H9 (cell line): ENCODE results near the gene DCDC2C. TPM values are rescaled to one million over a fixed set of nuclear protein-coding genes. Genes with fewer than 3 reads are reported as not detected.

Experiments
- DNase-seq: peaks from one replicate; pipeline ENCODE4 v3.0.0-alpha.2; 2017
- H2AFZ ChIP-seq: one replicate; pipeline ENCODE4 v1.6.1; 2013; ENCODE audit warnings: mild to moderate bottlenecking, low read length, control low read depth, moderate library complexity
- H2AK5ac ChIP-seq: 2 replicates; pipeline ENCODE4 v1.6.1; 2013; ENCODE audit warnings: low read length, control low read depth, mixed read lengths; ENCODE audit not compliant: insufficient read length
- H2BK120ac ChIP-seq: one replicate; pipeline ENCODE4 v1.6.1; 2013; ENCODE audit warnings: low read depth, mild to moderate bottlenecking, low read length, control low read depth, inconsistent platforms; ENCODE audit not compliant: poor library complexity, severe bottlenecking
- H2BK12ac ChIP-seq: 2 replicates; pipeline ENCODE4 v1.6.1; 2013; ENCODE audit warnings: low read length, control low read depth, mixed read lengths, low read depth; ENCODE audit not compliant: insufficient read length
- H2BK15ac ChIP-seq: 2 replicates; pipeline ENCODE4 v1.6.1; 2013; ENCODE audit warnings: low read depth, low read length, control low read depth
- H2BK20ac ChIP-seq: one replicate; pipeline ENCODE4 v1.6.1; 2013; ENCODE audit warnings: low read depth, mild to moderate bottlenecking, low read length, control low read depth, inconsistent platforms; ENCODE audit not compliant: poor library complexity, severe bottlenecking
- H2BK5ac ChIP-seq: 2 replicates; pipeline ENCODE4 v1.6.1; 2013; ENCODE audit warnings: low read length, control low read depth, mixed read lengths; ENCODE audit not compliant: insufficient read length
- H3K14ac ChIP-seq: 2 replicates; pipeline ENCODE4 v1.6.1; 2013; ENCODE audit warnings: low read length, control low read depth; ENCODE audit not compliant: insufficient read depth
- H3K18ac ChIP-seq: 2 replicates; pipeline ENCODE4 v1.6.1; 2013; ENCODE audit warnings: low read depth, mild to moderate bottlenecking, mixed read lengths, low read length, control low read depth; ENCODE audit not compliant: insufficient read length
- H3K23ac ChIP-seq: 2 replicates; pipeline ENCODE4 v1.6.1; 2013; ENCODE audit warnings: low read length, control low read depth, mixed read lengths, low read depth; ENCODE audit not compliant: insufficient read length
- H3K23me2 ChIP-seq: 2 replicates; pipeline ENCODE4 v1.6.1; 2013; ENCODE audit warnings: low read depth, mild to moderate bottlenecking, mixed read lengths, low read length, control low read depth; ENCODE audit not compliant: insufficient read length, poor library complexity, severe bottlenecking
- H3K27ac ChIP-seq: 2 replicates; pipeline ENCODE4 v1.5.1; 2013; ENCODE audit warnings: low read length, control low read depth, mixed read lengths, low read depth; ENCODE audit not compliant: insufficient read length
- H3K27me3 ChIP-seq: 2 replicates; pipeline ENCODE4 v1.6.1; 2013; ENCODE audit warnings: low read length, control low read depth, inconsistent platforms; ENCODE audit not compliant: insufficient read depth
- H3K4ac ChIP-seq: 2 replicates; pipeline ENCODE4 v1.6.1; 2013; ENCODE audit warnings: low read depth, mild to moderate bottlenecking, control low read depth, inconsistent platforms, low read length, moderate library complexity
- H3K4me1 ChIP-seq: 2 replicates; pipeline ENCODE4 v1.6.1; 2013; ENCODE audit warnings: low read length, control low read depth, inconsistent platforms; ENCODE audit not compliant: insufficient read depth
- H3K4me2 ChIP-seq: 2 replicates; pipeline ENCODE4 v1.6.1; 2013; ENCODE audit warnings: low read length, control low read depth, mixed read lengths; ENCODE audit not compliant: insufficient read length, insufficient read depth
- H3K56ac ChIP-seq: 2 replicates; pipeline ENCODE4 v1.6.1; 2013; ENCODE audit warnings: low read depth, mild to moderate bottlenecking, mixed read lengths, low read length, control low read depth; ENCODE audit not compliant: insufficient read length
- H3K79me1 ChIP-seq: 2 replicates; pipeline ENCODE4 v1.6.1; 2013; ENCODE audit warnings: low read depth, mild to moderate bottlenecking, moderate library complexity, low read length, control low read depth, inconsistent platforms; ENCODE audit not compliant: insufficient read depth, poor library complexity, severe bottlenecking
- H3K79me2 ChIP-seq: 2 replicates; pipeline ENCODE4 v1.6.1; 2013; ENCODE audit warnings: low read length, control low read depth, inconsistent platforms; ENCODE audit not compliant: insufficient read depth
- H3K9ac ChIP-seq: 2 replicates; pipeline ENCODE4 v1.6.1; 2013; ENCODE audit warnings: low read length, control low read depth, mixed read lengths; ENCODE audit not compliant: insufficient read length; ENCODE audit errors: extremely low read depth
- H3K9me3 ChIP-seq: one replicate; pipeline ENCODE4 v1.6.1; 2013; ENCODE audit warnings: low read depth, low read length, inconsistent platforms; ENCODE audit not compliant: control insufficient read depth
- H3T11ph ChIP-seq: one replicate; pipeline ENCODE4 v1.6.1; 2013; ENCODE audit warnings: mild to moderate bottlenecking, low read length, control low read depth, inconsistent platforms
- H4K20me1 ChIP-seq: one replicate; pipeline ENCODE4 v1.6.1; 2013; ENCODE audit not compliant: control insufficient read depth, insufficient read length, insufficient read depth
- H4K5ac ChIP-seq: 2 replicates; pipeline ENCODE4 v1.6.1; 2013; ENCODE audit warnings: low read depth, mild to moderate bottlenecking, mixed read lengths, low read length, control low read depth; ENCODE audit not compliant: insufficient read length
- H4K8ac ChIP-seq: replicated peaks from 2 replicates; pipeline ENCODE4 v1.6.1; 2013; ENCODE audit warnings: low read length, control low read depth, mixed read lengths, low read depth; ENCODE audit not compliant: insufficient read length
- H4K91ac ChIP-seq: 2 replicates; pipeline ENCODE4 v1.6.1; 2013; ENCODE audit warnings: low read depth, mild to moderate bottlenecking, moderate library complexity, mixed read lengths, low read length, control low read depth; ENCODE audit not compliant: insufficient read length
- H3K27ac Mint-ChIP-seq, 3 experiments: 2 replicates in 2 of 3; 3 replicates in 1 of 3; pipeline ENCODE4 v1.8.0; 2020 to 2021; ENCODE audit warnings: mixed read lengths in 3 of 3, mild to moderate bottlenecking in 1 of 3, moderate library complexity in 1 of 3
- H3K27me3 Mint-ChIP-seq: 2 replicates; pipeline ENCODE4 v1.8.0; 2021; ENCODE audit warnings: low read depth, mild to moderate bottlenecking, moderate library complexity, mixed read lengths
- H3K36me3 Mint-ChIP-seq, 3 experiments: 2 replicates in 2 of 3; 3 replicates in 1 of 3; pipeline ENCODE4 v1.8.0; 2020 to 2021; ENCODE audit warnings: low read depth in 3 of 3, mixed read lengths in 3 of 3; ENCODE audit not compliant: insufficient read depth in 1 of 3
- H3K4me1 Mint-ChIP-seq, 2 experiments: 2 replicates each; pipeline ENCODE4 v1.8.0; 2020; ENCODE audit warnings: mixed read lengths in 2 of 2
- H3K4me3 Mint-ChIP-seq, 2 experiments: 2 replicates in 1 of 2; 3 replicates in 1 of 2; pipeline ENCODE4 v1.8.0; 2020 to 2021; ENCODE audit warnings: mild to moderate bottlenecking in 2 of 2, mixed read lengths in 2 of 2, moderate library complexity in 1 of 2
- H3K9me3 Mint-ChIP-seq, 2 experiments: 2 replicates in 1 of 2; 3 replicates in 1 of 2; pipeline ENCODE4 v1.8.0; 2020; ENCODE audit warnings: mild to moderate bottlenecking in 2 of 2, mixed read lengths in 2 of 2, moderate library complexity in 1 of 2
- CTCF ChIP-seq: fragments of 200-600 bp; sonication (generic); conservative IDR thresholded peaks from 3 replicates; pipeline ENCODE4 v1.8.0; 2021; ENCODE audit warnings: antibody characterized with exemption, mild to moderate bottlenecking
- WGBS: extraction: QIAGEN DNeasy Blood & Tissue Kit; methylation state at CpG from one replicate; pipeline ENCODE4 v1.1.7; 2013; ENCODE audit warnings: missing lambda C conversion rate, low lambda C conversion rate, mixed read lengths; ENCODE audit not compliant: insufficient read length; ENCODE audit errors: extremely low coverage; 5-methylcytosine and 5-hydroxymethylcytosine counted together
- total RNA-seq: library from RNA; stranded (reverse); gene quantifications from 2 replicates; pipeline ENCODE4 v1.2.1, GENCODE V29; 2021

The DCDC2C gene
- total RNA-seq, 1 experiment from 2014 or later = not detected

GRCh38 chr2:3730646-3731045, 27.3 kb downstream of the DCDC2C start:
- no peak overlapping the region for H2BK20ac ChIP-seq
- no peak overlapping the region for H3K56ac ChIP-seq
- no peak overlapping the region for H2BK120ac ChIP-seq
- H4K5ac ChIP-seq = no peak overlapping the region
- H3K27me3 Mint-ChIP-seq = peaks cover 30% of the 10 kb centered on the region
- no peaks in the 10 kb centered on the region for H3K79me1 ChIP-seq
- no peaks in the 10 kb centered on the region for H3K27me3 ChIP-seq
- no peak overlapping the region for H2AK5ac ChIP-seq
- H3K4ac ChIP-seq = no peak overlapping the region
- no peak overlapping the region for H3K27ac Mint-ChIP-seq
- no peaks in the 10 kb centered on the region for H3K9me3 ChIP-seq
- TF ChIP-seq CTCF = no peak
- no peak overlapping the region for H2AFZ ChIP-seq
- WGBS = no CpG with 5 or more reads among the region's 8 CpGs
- no peak overlapping the region for H2BK15ac ChIP-seq
- no peaks in the 10 kb centered on the region for H3K23me2 ChIP-seq
- no peak overlapping the region for H3K4me2 ChIP-seq
- H3K27ac ChIP-seq = no peak overlapping the region
- H3K79me2 ChIP-seq = no peaks in the 10 kb centered on the region
- H2BK5ac ChIP-seq = no peak overlapping the region
- no peak overlapping the region for H4K8ac ChIP-seq
- no peaks in the 10 kb centered on the region; the same call in 1 of the 2 replicates for H3K4me1 ChIP-seq
- no peak overlapping the region for H4K91ac ChIP-seq
- no peak for DNase-seq
- H2BK12ac ChIP-seq = no peak overlapping the region
- no peak overlapping the region for H3T11ph ChIP-seq
- H4K20me1 ChIP-seq = no peaks in the 10 kb centered on the region
- no peak overlapping the region for H3K9ac ChIP-seq
- H3K4me3 Mint-ChIP-seq = no peak overlapping the region
- no peak overlapping the region for H3K14ac ChIP-seq
- H3K36me3 Mint-ChIP-seq = no peaks in the 10 kb centered on the region
- H3K9me3 Mint-ChIP-seq = peaks cover 0 to under 1% of the 10 kb centered on the region in 2 experiments; a peak in 2 of 5 replicates
- H3K4me1 Mint-ChIP-seq = peaks cover 15 to 18% of the 10 kb centered on the region in 2 experiments
- no peak overlapping the region for H3K23ac ChIP-seq
- H3K18ac ChIP-seq = no peak overlapping the region
